Type B pancreatic cell (in vitro differentiated cells): ENCODE data around the gene CHAF1B. TPM values are rescaled to one million over a fixed set of nuclear protein-coding genes. Genes with fewer than 3 reads are reported as not detected.

Experiments used
- DNase-seq: peaks from one replicate; pipeline ENCODE4 v3.0.0; 2021; ENCODE audit warnings: mixed read lengths; ENCODE audit not compliant: unreplicated experiment; ENCODE audit errors: extremely low spot score
- H3K27ac Mint-ChIP-seq: 2 replicates; pipeline ENCODE4 v1.8.0; 2021; ENCODE audit warnings: mild to moderate bottlenecking, mixed read lengths
- H3K27me3 Mint-ChIP-seq: 2 replicates; pipeline ENCODE4 v1.8.0; 2021; ENCODE audit warnings: mixed read lengths
- H3K36me3 Mint-ChIP-seq: 2 replicates; pipeline ENCODE4 v1.8.0; 2021; ENCODE audit warnings: mixed read lengths
- H3K4me1 Mint-ChIP-seq: one replicate; pipeline ENCODE4 v1.8.0; 2021; ENCODE audit warnings: mixed read lengths; ENCODE audit not compliant: unreplicated experiment
- H3K4me3 Mint-ChIP-seq: 2 replicates; pipeline ENCODE4 v1.8.0; 2021; ENCODE audit warnings: mild to moderate bottlenecking, mixed read lengths
- H3K9me3 Mint-ChIP-seq: 2 replicates; pipeline ENCODE4 v1.8.0; 2021; ENCODE audit warnings: mixed read lengths
- total RNA-seq: library from RNA; stranded (reverse); gene quantifications from 2 replicates; pipeline ENCODE4 v1.2.1, GENCODE V29; 2021; ENCODE audit warnings: low replicate concordance
- TF ChIP-seq, protein P1 (sequence below): fragments of 200-600 bp; sonication (generic); conservative IDR thresholded peaks from 2 replicates; pipeline ENCODE4 v1.5.0; 2021; ENCODE audit warnings: antibody characterized with exemption, mild to moderate bottlenecking

CHAF1B gene
- total RNA-seq, 1 donor from 2014 or later = 17.1 TPM

DNA sequence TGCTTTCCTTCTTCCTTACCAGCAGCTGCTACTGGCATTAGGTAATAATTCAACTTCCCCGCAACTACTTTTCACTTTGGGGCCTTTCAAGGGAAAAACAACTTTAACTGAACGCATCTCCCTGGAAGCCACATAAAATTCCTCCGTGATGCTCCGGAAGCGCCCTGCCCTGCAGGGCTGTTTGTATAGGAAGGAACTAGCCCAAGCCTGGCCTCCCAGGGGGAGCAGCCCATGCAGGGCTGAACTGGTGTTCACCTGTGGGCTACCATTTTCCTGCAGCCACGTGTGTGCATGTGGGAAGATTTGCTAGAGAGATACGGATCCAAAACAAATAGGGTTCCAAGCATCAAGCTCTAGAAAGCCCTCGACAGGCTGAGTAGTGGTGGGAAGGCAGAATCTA, 80.3 kb downstream of the CHAF1B start:
- H3K27me3 Mint-ChIP-seq = peaks cover 12% of the 10 kb centered on the region
- H3K9me3 Mint-ChIP-seq = no peaks in the 10 kb centered on the region
- H3K4me1 Mint-ChIP-seq = peaks cover 8% of the 10 kb centered on the region
- no peak overlapping the region for H3K27ac Mint-ChIP-seq
- TF ChIP-seq, protein P1, sequence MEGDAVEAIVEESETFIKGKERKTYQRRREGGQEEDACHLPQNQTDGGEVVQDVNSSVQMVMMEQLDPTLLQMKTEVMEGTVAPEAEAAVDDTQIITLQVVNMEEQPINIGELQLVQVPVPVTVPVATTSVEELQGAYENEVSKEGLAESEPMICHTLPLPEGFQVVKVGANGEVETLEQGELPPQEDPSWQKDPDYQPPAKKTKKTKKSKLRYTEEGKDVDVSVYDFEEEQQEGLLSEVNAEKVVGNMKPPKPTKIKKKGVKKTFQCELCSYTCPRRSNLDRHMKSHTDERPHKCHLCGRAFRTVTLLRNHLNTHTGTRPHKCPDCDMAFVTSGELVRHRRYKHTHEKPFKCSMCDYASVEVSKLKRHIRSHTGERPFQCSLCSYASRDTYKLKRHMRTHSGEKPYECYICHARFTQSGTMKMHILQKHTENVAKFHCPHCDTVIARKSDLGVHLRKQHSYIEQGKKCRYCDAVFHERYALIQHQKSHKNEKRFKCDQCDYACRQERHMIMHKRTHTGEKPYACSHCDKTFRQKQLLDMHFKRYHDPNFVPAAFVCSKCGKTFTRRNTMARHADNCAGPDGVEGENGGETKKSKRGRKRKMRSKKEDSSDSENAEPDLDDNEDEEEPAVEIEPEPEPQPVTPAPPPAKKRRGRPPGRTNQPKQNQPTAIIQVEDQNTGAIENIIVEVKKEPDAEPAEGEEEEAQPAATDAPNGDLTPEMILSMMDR = no peak
- no peaks in the 10 kb centered on the region for H3K36me3 Mint-ChIP-seq
- DNase-seq = no peak
- H3K4me3 Mint-ChIP-seq = no peak overlapping the region

DNA sequence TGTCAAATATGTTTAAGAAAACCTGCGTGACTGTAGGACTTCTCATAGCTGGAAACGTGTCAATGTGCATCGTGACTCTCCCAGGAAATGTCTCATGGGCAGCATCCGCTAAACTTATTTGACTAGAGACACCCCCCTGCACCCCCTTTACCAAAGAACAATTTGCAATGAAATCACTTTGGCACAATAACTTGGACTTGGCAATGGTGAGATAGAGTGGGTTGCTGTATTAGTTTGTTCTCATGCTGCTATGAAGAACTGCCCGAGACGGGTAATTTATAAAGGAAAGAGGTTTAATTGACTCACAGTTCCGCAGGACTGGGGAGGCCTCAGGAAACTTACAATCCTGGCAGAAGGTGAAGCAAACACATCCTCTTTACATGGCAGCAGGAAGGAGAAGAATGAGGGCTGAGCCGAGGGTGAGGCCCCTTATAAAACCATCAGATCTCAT, 80.9 kb downstream of the CHAF1B start:
- DNase-seq = no peak
- H3K27ac Mint-ChIP-seq = no peak overlapping the region
- H3K9me3 Mint-ChIP-seq = peaks cover 3% of the 10 kb centered on the region
- H3K4me1 Mint-ChIP-seq = peaks cover 8% of the 10 kb centered on the region
- H3K4me3 Mint-ChIP-seq = no peak overlapping the region
- no peaks in the 10 kb centered on the region for H3K36me3 Mint-ChIP-seq
- H3K27me3 Mint-ChIP-seq = peaks cover 12% of the 10 kb centered on the region
- TF ChIP-seq, protein P1 = no peak

Other genes starting within 250 kb of the CHAF1B start
- gene DOP1B, start 228.6 kb upstream of the CHAF1B start, total RNA-seq = 26.5 and 29.9 TPM in 2 replicates
- 23.6 and 26.9 TPM in 2 replicates for gene MORC3, start 65.2 kb upstream of the CHAF1B start, total RNA-seq
- gene CLDN14, start 94.7 kb downstream of the CHAF1B start, total RNA-seq = not detected in 2 replicates